ENCODE data around the gene PLXNB3. TPM values are rescaled to one million over a fixed set of nuclear protein-coding genes. Genes with fewer than 3 reads are reported as not detected.

PLXNB3 gene
- total RNA-seq, 1 donor from 2014 or later: 4.5 TPM

DNA sequence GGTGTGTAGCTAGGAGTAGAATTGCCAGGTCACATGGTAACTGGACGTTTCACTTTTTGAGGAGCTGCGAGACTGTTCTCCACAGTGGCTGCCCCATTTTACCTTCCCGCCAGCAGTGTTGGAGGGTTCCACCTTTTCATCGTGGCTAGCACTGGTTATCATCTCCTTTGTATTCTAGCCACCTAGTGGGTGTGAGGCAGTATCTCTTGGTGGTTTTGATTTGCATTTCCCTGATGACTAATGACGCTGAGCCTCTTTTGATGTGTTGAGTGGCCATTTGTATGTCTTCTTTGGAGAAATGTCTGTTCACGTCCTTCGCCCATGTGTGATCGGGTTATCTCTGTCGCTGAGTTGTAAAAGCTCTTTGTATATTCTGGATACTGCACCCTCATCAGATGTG, 28.8 kb upstream of the PLXNB3 start:
- H3K4me3 ChIP-seq (ENCODE audit: low read depth, low read length): no peak overlapping the region
- H3K27me3 ChIP-seq (ENCODE audit: control insufficient read depth, insufficient read depth, low read length): no peaks in the 10 kb centered on the region
- FAIRE-seq: no peak
- no peaks in the 10 kb centered on the region for H3K36me3 ChIP-seq (ENCODE audit: control insufficient read depth, insufficient read depth, low read length)
- peak; percentile 26 for DNase-seq (ENCODE audit: low read depth)
- TF ChIP-seq, protein P1, sequence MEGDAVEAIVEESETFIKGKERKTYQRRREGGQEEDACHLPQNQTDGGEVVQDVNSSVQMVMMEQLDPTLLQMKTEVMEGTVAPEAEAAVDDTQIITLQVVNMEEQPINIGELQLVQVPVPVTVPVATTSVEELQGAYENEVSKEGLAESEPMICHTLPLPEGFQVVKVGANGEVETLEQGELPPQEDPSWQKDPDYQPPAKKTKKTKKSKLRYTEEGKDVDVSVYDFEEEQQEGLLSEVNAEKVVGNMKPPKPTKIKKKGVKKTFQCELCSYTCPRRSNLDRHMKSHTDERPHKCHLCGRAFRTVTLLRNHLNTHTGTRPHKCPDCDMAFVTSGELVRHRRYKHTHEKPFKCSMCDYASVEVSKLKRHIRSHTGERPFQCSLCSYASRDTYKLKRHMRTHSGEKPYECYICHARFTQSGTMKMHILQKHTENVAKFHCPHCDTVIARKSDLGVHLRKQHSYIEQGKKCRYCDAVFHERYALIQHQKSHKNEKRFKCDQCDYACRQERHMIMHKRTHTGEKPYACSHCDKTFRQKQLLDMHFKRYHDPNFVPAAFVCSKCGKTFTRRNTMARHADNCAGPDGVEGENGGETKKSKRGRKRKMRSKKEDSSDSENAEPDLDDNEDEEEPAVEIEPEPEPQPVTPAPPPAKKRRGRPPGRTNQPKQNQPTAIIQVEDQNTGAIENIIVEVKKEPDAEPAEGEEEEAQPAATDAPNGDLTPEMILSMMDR (IDR thresholded peaks at IDR 0.05; ENCODE audit: insufficient read depth, low read length, severe bottlenecking): peak; percentile 9

DNA sequence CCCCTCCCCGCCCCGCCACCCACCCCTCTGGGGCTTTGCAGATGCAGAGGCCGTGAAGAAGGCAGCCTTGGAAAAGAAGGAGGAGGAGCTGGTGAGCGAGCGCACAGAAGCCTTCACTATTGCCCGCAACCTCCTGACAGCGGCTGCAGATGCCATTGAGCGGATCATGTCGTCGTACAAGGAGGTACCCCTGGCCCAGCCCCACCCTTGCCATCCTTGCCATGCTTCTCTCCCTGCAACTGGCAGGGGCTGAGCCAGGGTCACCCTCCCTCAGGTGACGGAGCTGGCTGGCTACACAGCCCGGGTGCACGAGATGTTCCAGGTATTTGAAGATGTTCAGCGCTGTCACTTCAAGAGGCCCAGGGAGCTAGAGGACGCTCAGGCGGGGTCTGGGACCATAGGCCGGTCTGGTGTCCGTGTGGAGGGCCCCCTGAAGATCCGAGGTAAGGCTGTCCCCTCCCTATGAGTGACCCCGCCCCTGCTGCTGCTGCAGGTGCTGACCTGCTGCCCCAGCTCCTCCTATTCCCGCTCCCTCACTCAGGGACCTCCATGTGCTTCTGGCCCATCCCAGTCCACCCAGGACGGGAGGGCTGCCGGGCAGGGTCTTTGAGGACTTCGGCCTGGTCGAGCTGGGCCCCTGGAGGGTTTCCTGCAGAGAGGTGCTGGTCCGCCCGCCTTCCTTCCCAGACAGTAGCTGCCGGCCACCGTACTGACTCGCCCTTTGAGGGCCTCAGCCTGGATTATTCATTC, 27.8 kb upstream of the PLXNB3 start:
- TF ChIP-seq, protein P1 (IDR thresholded peaks at IDR 0.05; ENCODE audit: insufficient read depth, low read length, severe bottlenecking): no peak
- no peak for FAIRE-seq
- no peak for DNase-seq (ENCODE audit: low read depth)

DNA sequence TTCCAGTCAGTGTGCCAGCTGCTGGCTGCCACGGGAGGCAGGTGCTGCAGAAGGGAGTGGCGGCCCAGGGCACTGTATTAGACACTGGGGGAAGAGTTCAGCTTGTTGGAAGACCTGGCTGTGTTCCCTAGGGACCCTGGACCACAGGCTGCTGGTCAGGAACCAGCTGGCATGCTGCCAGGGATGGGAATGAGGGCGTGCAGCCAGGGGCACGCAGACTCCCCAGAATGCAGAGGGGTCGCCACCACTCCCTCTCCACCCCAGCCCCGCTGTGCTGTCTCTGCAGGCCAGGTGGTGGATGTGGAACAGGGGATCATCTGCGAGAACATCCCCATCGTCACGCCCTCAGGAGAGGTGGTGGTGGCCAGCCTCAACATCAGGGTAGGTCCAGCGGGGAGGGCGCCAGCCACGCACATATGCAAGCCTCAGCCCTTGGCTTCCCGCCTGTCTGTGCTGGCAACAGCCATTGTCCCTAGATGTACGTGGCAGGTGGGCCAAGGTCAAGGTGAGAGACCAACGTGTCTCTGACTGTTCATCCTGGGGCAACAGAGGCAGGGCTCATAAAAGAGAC, 27.1 kb upstream of the PLXNB3 start:
- Histone ChIP-seq H3K36me3 (ENCODE audit: control insufficient read depth, insufficient read depth, low read length) (no peaks in the 10 kb centered on the region), H3K4me3 (ENCODE audit: low read depth, low read length) (no peak overlapping the region), H3K27me3 (ENCODE audit: control insufficient read depth, insufficient read depth, low read length) (no peaks in the 10 kb centered on the region)
- TF ChIP-seq, protein P1 (IDR thresholded peaks at IDR 0.05; ENCODE audit: insufficient read depth, low read length, severe bottlenecking): no peak
- FAIRE-seq (no peak), DNase-seq (ENCODE audit: low read depth) (no peak)

More for the DNA sequence above, 27.8 kb upstream of the PLXNB3 start:
- Histone ChIP-seq H3K27me3 (ENCODE audit: control insufficient read depth, insufficient read depth, low read length) (no peaks in the 10 kb centered on the region), H3K36me3 (ENCODE audit: control insufficient read depth, insufficient read depth, low read length) (no peaks in the 10 kb centered on the region), H3K4me3 (ENCODE audit: low read depth, low read length) (no peak overlapping the region)

DNA sequence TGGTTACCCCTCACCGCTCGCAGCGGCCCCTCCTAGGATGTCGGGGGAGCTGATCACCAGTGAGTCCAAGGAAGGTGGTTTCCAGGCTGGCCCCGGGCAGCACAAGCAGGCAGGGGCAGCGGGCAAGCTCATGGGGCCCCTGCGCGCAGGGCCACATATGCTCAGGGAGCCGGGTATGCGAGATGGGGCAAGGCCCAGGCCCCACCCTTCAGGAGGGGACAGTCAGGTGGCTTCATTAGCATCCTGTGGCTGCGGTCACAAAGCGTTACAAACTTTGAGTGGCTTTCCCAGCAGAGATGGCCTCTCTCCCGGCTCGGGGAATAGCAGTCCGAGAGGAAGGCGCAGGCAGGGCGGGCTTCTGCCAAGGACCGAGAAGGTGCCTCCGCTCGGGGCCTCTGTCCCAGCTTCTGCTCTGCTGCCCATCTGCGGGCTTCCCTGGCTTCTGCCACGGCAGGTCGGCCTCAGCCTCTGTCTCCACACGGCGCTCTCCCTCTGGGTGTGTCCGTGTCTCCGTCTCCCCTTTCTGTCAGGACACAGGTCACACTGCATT, 25.9 kb upstream of the PLXNB3 start:
- DNase-seq (ENCODE audit: low read depth) (no peak), FAIRE-seq (no peak)

DNA sequence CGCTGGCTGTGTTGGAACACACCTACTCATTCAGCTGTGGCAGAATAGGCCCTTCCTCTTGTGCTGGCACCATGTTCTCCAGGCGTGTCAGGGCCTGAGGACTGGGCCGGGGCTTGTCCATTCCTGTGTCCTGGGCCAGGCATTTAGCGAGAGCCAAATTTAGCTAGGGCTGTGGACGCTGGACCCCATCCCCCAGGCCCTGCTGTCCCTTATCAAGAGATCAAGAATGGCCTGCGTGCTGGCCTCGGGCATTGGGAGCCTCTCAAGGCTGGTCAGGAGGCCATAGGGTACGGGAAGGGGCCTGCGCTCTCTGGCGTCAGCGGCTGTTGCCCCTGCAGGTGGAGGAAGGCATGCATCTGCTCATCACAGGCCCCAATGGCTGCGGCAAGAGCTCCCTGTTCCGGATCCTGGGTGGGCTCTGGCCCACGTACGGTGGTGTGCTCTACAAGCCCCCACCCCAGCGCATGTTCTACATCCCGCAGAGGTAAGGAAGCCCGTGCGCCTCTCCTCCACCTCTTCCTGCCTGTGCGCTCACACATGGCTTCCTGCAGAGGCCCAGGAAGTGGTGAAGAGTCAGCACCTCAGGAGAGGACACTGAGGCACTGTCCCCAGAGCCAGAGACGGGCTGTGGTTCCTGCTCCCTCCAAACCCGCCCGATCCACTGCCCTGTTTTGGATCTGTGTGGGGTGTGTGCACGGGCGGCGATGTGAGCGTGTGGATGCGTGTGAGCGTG, 24.1 kb upstream of the PLXNB3 start:
- peak; percentile 68 for DNase-seq (ENCODE audit: low read depth)
- TF ChIP-seq, protein P1 (IDR thresholded peaks at IDR 0.05; ENCODE audit: insufficient read depth, low read length, severe bottlenecking): no peak
- no peaks in the 10 kb centered on the region for H3K27me3 ChIP-seq (ENCODE audit: control insufficient read depth, insufficient read depth, low read length)
- H3K4me3 ChIP-seq (ENCODE audit: low read depth, low read length): no peak overlapping the region
- H3K36me3 ChIP-seq (ENCODE audit: control insufficient read depth, insufficient read depth, low read length): no peaks in the 10 kb centered on the region
- no peak for FAIRE-seq

More for the DNA sequence above, 25.9 kb upstream of the PLXNB3 start:
- H3K36me3 ChIP-seq (ENCODE audit: control insufficient read depth, insufficient read depth, low read length): no peaks in the 10 kb centered on the region
- no peaks in the 10 kb centered on the region for H3K27me3 ChIP-seq (ENCODE audit: control insufficient read depth, insufficient read depth, low read length)
- TF ChIP-seq, protein P1 (IDR thresholded peaks at IDR 0.05; ENCODE audit: insufficient read depth, low read length, severe bottlenecking): no peak
- no peak overlapping the region for H3K4me3 ChIP-seq (ENCODE audit: low read depth, low read length)
